ENCODE measurements around the gene DYNLT4. TPM values are rescaled to one million over a fixed set of nuclear protein-coding genes. Genes with fewer than 3 reads are reported as not detected.

The DYNLT4 gene
- total and polyA plus RNA-seq, 2 of the 13 experiments (the other 11 are each of a cell fraction or from before 2014, with no cell fraction given): 0.77 TPM; not detected in 1

DNA sequence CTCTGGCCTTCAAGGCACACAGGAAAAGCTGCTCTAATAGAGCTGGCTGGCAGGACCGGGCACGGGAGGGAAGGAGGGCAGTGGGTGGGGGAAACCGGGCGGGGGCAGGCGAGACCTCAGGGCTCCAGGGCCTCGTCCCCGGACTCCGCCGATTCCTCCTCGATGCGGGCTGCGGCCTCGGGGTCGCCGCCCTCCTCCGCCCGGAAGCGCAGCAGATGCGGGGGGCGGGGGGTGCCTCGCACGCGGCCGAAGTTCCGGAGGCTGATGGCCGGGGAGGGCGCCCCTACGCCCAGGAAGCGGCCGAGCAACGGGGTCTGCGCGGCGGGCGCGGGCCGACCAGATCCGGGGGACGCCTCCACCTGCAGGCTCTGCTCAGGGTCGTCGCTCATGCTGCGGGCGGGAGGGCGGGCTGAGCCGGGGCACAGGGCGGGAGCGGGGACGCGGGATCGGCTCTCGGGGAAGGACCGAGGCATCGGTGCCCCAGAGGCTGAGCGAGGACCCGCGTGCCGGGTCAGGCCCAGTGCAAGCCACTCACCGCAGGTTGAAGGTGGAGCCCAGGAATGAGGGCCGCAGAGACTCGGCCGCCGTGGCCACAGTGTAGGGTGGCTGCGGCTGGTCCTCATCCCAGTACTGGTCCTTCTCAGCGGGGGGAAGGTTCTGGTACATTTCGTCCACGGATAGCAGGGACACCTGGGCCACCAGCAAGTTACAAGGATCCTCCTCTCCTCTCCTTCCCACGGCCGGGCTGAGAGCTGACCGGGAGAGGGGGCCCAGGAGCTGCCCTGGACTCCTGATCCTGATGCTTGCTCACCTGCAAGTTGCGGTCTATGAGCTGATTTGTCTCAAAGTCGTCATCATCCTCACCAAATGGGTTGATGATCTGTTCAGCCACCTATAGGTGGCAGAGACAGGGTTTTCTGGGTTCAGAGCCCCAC, 22.8 kb downstream of the DYNLT4 start (continued):
- TF ChIP-seq ZBTB3 (CRISPR knock-in tag; IDR thresholded peaks at IDR 0.05; ENCODE audit: borderline replicate concordance, low read depth) (no peak), BRD4 (CRISPR knock-in tag; IDR thresholded peaks at IDR 0.05) (no peak), KLF15 (CRISPR knock-in tag; IDR thresholded peaks at IDR 0.05; ENCODE audit: borderline replicate concordance) (no peak), STAT5B (CRISPR knock-in tag; IDR thresholded peaks at IDR 0.05) (no peak), SIN3B (IDR thresholded peaks at IDR 0.05; ENCODE audit: low read length) (no peak), TSC22D2 (CRISPR knock-in tag; IDR thresholded peaks at IDR 0.05; ENCODE audit: borderline replicate concordance) (0 out of 2 replicates have a peak, but pooled peaks have one; percentile 35), NFYB (CRISPR knock-in tag; IDR thresholded peaks at IDR 0.05) (0 out of 2 replicates have a peak, but pooled peaks have one; percentile 14), ZNF441 (CRISPR knock-in tag; IDR thresholded peaks at IDR 0.05; ENCODE audit: borderline replicate concordance) (no peak), ADNP (CRISPR knock-in tag; IDR thresholded peaks at IDR 0.05) (no peak), NR1H2 (CRISPR knock-in tag; IDR thresholded peaks at IDR 0.05; ENCODE audit: borderline replicate concordance, low read depth) (peak; percentile 59; the same call in 1 of the 2 replicates), NFIB (CRISPR knock-in tag; IDR thresholded peaks at IDR 0.05; ENCODE audit: borderline replicate concordance) (no peak), PCBP2 (optimal IDR thresholded peaks at IDR 0.05; ENCODE audit: low read depth, low read length, poor library complexity, severe bottlenecking) (no peak), BORCS8-MEF2B (CRISPR knock-in tag; IDR thresholded peaks at IDR 0.05) (peak; percentile 72), KDM5B (CRISPR knock-in tag; IDR thresholded peaks at IDR 0.05; ENCODE audit: borderline replicate concordance) (peak; percentile 87), ZNF567 (CRISPR knock-in tag; IDR thresholded peaks at IDR 0.05; ENCODE audit: borderline replicate concordance) (no peak), ZFP62 (CRISPR knock-in tag; IDR thresholded peaks at IDR 0.05) (no peak), ZNF343 (CRISPR knock-in tag; IDR thresholded peaks at IDR 0.05) (peak; percentile 66; the same call in 1 of the 2 replicates), TMF1 (CRISPR knock-in tag; IDR thresholded peaks at IDR 0.05; ENCODE audit: low read depth) (peak; percentile 51; the same call in 1 of the 2 replicates), SP1 (IDR thresholded peaks at IDR 0.05) (no peak), SP1 (CRISPR knock-in tag; IDR thresholded peaks at IDR 0.05) (no peak)
- TF ChIP-seq, protein P1, sequence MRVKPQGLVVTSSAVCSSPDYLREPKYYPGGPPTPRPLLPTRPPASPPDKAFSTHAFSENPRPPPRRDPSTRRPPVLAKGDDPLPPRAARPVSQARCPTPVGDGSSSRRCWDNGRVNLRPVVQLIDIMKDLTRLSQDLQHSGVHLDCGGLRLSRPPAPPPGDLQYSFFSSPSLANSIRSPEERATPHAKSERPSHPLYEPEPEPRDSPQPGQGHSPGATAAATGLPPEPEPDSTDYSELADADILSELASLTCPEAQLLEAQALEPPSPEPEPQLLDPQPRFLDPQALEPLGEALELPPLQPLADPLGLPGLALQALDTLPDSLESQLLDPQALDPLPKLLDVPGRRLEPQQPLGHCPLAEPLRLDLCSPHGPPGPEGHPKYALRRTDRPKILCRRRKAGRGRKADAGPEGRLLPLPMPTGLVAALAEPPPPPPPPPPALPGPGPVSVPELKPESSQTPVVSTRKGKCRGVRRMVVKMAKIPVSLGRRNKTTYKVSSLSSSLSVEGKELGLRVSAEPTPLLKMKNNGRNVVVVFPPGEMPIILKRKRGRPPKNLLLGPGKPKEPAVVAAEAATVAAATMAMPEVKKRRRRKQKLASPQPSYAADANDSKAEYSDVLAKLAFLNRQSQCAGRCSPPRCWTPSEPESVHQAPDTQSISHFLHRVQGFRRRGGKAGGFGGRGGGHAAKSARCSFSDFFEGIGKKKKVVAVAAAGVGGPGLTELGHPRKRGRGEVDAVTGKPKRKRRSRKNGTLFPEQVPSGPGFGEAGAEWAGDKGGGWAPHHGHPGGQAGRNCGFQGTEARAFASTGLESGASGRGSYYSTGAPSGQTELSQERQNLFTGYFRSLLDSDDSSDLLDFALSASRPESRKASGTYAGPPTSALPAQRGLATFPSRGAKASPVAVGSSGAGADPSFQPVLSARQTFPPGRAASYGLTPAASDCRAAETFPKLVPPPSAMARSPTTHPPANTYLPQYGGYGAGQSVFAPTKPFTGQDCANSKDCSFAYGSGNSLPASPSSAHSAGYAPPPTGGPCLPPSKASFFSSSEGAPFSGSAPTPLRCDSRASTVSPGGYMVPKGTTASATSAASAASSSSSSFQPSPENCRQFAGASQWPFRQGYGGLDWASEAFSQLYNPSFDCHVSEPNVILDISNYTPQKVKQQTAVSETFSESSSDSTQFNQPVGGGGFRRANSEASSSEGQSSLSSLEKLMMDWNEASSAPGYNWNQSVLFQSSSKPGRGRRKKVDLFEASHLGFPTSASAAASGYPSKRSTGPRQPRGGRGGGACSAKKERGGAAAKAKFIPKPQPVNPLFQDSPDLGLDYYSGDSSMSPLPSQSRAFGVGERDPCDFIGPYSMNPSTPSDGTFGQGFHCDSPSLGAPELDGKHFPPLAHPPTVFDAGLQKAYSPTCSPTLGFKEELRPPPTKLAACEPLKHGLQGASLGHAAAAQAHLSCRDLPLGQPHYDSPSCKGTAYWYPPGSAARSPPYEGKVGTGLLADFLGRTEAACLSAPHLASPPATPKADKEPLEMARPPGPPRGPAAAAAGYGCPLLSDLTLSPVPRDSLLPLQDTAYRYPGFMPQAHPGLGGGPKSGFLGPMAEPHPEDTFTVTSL (CRISPR knock-in tag; IDR thresholded peaks at IDR 0.05; ENCODE audit: borderline replicate concordance): no peak
- TF ChIP-seq, protein P2, sequence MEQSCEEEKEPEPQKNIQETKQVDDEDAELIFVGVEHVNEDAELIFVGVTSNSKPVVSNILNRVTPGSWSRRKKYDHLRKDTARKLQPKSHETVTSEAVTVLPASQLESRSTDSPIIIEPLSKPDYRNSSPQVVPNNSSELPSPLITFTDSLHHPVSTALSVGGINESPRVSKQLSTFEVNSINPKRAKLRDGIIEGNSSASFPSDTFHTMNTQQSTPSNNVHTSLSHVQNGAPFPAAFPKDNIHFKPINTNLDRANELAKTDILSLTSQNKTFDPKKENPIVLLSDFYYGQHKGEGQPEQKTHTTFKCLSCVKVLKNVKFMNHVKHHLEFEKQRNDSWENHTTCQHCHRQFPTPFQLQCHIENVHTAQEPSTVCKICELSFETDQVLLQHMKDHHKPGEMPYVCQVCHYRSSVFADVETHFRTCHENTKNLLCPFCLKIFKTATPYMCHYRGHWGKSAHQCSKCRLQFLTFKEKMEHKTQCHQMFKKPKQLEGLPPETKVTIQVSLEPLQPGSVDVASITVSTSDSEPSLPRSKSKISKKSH (CRISPR knock-in tag; IDR thresholded peaks at IDR 0.05; ENCODE audit: borderline replicate concordance): no peak
